ENCODE measurements around the gene CCNG2. TPM values are rescaled to one million over a fixed set of nuclear protein-coding genes. Genes with fewer than 3 reads are reported as not detected.

Gene CCNG2
- polyA plus RNA-seq, 1 experiment, result 42.3 TPM

GRCh38 chr4:77169481-77169880, 12.5 kb downstream of the CCNG2 start:
- no peak for TF ChIP-seq CTCF (IDR thresholded peaks at IDR 0.05; ENCODE audit: low read depth, low read length)
- no peak overlapping the region for H3K27ac ChIP-seq (ENCODE audit: low read depth, low read length)
- DNase-seq (ENCODE audit: low read depth, low spot score), result peak; percentile 20
- H3K4me3 ChIP-seq (ENCODE audit: low read depth, low read length), result no peak overlapping the region
- ChIA-PET POLR2A (no interaction called here), CTCF (interaction anchor here (2.3 kb wide), 1 partner anchor 34 kb away, joined by 9 read pairs; no protein-coding TSS in a partner anchor)
- no peaks in the 10 kb centered on the region for H3K27me3 ChIP-seq (ENCODE audit: control insufficient read depth, insufficient read depth, low read length)
- H3K9me3 ChIP-seq (ENCODE audit: control insufficient read depth, insufficient read depth, low read length), result no peaks in the 10 kb centered on the region

- Histone ChIP-seq H3K9me3 (ENCODE audit: control insufficient read depth, insufficient read depth, low read length) (no peaks in the 10 kb centered on the region), H3K27me3 (ENCODE audit: control insufficient read depth, insufficient read depth, low read length) (peaks cover 3% of the 10 kb centered on the region), H3K4me3 (ENCODE audit: low read depth, low read length) (no peak overlapping the region), H3K27ac (ENCODE audit: low read depth, low read length) (no peak overlapping the region)
- no peak for DNase-seq (ENCODE audit: low read depth, low spot score)
- ChIA-PET CTCF (interaction anchor here (2.5 kb wide), 1 partner anchor 33 kb away, joined by 10 read pairs; no protein-coding TSS in a partner anchor), POLR2A (no interaction called here)
- TF ChIP-seq CTCF (IDR thresholded peaks at IDR 0.05; ENCODE audit: low read depth, low read length), result no peak
These were observed 13.9 kb downstream of the CCNG2 start for GRCh38 chr4:77170926-77171325.

GRCh38 chr4:77172336-77172735, 15.3 kb downstream of the CCNG2 start:
- no peak for TF ChIP-seq CTCF (IDR thresholded peaks at IDR 0.05; ENCODE audit: low read depth, low read length)
- Histone ChIP-seq H3K27me3 (ENCODE audit: control insufficient read depth, insufficient read depth, low read length) (peaks cover 14% of the 10 kb centered on the region), H3K9me3 (ENCODE audit: control insufficient read depth, insufficient read depth, low read length) (no peaks in the 10 kb centered on the region), H3K27ac (ENCODE audit: low read depth, low read length) (no peak overlapping the region), H3K4me3 (ENCODE audit: low read depth, low read length) (no peak overlapping the region)
- ChIA-PET POLR2A (interaction anchor here (0.6 kb wide), 1 partner anchor 15 kb away, joined by 3 read pairs; no protein-coding TSS in a partner anchor), CTCF (interaction anchor here (1.0 to 2.5 kb wide), 2 partner anchors 32 to 136 kb away, joined by 3 to 10 read pairs; no protein-coding TSS in a partner anchor)
- DNase-seq (ENCODE audit: low read depth, low spot score), result peak; percentile 81

- TF ChIP-seq CTCF (IDR thresholded peaks at IDR 0.05; ENCODE audit: low read depth, low read length), result no peak; the same call in 1 of the 2 replicates
- ChIA-PET POLR2A (no interaction called here), CTCF (interaction anchor here (0.7 to 6.8 kb wide), 4 partner anchors 25 to 333 kb away, joined by 4 to 47 read pairs (median 6); no protein-coding TSS in a partner anchor)
- H3K27me3 ChIP-seq (ENCODE audit: control insufficient read depth, insufficient read depth, low read length), result peaks cover 27% of the 10 kb centered on the region
- DNase-seq (ENCODE audit: low read depth, low spot score), result no peak
- no peak overlapping the region for H3K27ac ChIP-seq (ENCODE audit: low read depth, low read length)
- H3K4me3 ChIP-seq (ENCODE audit: low read depth, low read length), result no peak overlapping the region
- H3K9me3 ChIP-seq (ENCODE audit: control insufficient read depth, insufficient read depth, low read length), result no peaks in the 10 kb centered on the region
These were observed 17.4 kb downstream of the CCNG2 start for GRCh38 chr4:77174426-77174825.

GRCh38 chr4:77175201-77175611, 18.2 kb downstream of the CCNG2 start:
- TF ChIP-seq CTCF (IDR thresholded peaks at IDR 0.05; ENCODE audit: low read depth, low read length), result no peak
- no peaks in the 10 kb centered on the region for H3K9me3 ChIP-seq (ENCODE audit: control insufficient read depth, insufficient read depth, low read length)
- DNase-seq (ENCODE audit: low read depth, low spot score), result no peak
- peaks cover 32% of the 10 kb centered on the region for H3K27me3 ChIP-seq (ENCODE audit: control insufficient read depth, insufficient read depth, low read length)
- H3K27ac ChIP-seq (ENCODE audit: low read depth, low read length), result no peak overlapping the region
- POLR2A ChIA-PET, result no interaction called here
- CTCF ChIA-PET, result interaction anchor here (6.8 kb wide), 1 partner anchor 28 kb away, joined by 47 read pairs; no protein-coding TSS in a partner anchor
- H3K4me3 ChIP-seq (ENCODE audit: low read depth, low read length), result no peak overlapping the region
